HT1080 (cell line): ENCODE data around the gene XPNPEP1. TPM values are rescaled to one million over a fixed set of nuclear protein-coding genes. Genes with fewer than 3 reads are reported as not detected.

Experiments used
- DNase-seq: peaks from one replicate; pipeline ENCODE4 v3.0.0-alpha.2; 2015; ENCODE audit warnings: low read depth
- polyA plus RNA-seq, 2 experiments: library from polyadenylated mRNA; depleted of rRNA; stranded (reverse); fragments of >200 nt; gene quantifications; 2 replicates each; pipeline ENCODE4 v1.2.3, GENCODE V29; 2015
- total RNA-seq: library from RNA; depleted of rRNA; stranded (reverse); fragments of >200 nt; shearing (Covaris generic); gene quantifications from 2 replicates; pipeline ENCODE4 v1.2.3, GENCODE V29; 2014; rRNA removed

XPNPEP1 gene
- total RNA-seq: 81.3 and 88.8 TPM in 2 replicates
- polyA plus RNA-seq (2015; cell fraction: cytosol; rRNA removed): 72.6 and 79.4 TPM in 2 replicates
- 118 and 122 TPM in 2 replicates for polyA plus RNA-seq (2015; cell fraction: nucleus; rRNA removed)

DNA sequence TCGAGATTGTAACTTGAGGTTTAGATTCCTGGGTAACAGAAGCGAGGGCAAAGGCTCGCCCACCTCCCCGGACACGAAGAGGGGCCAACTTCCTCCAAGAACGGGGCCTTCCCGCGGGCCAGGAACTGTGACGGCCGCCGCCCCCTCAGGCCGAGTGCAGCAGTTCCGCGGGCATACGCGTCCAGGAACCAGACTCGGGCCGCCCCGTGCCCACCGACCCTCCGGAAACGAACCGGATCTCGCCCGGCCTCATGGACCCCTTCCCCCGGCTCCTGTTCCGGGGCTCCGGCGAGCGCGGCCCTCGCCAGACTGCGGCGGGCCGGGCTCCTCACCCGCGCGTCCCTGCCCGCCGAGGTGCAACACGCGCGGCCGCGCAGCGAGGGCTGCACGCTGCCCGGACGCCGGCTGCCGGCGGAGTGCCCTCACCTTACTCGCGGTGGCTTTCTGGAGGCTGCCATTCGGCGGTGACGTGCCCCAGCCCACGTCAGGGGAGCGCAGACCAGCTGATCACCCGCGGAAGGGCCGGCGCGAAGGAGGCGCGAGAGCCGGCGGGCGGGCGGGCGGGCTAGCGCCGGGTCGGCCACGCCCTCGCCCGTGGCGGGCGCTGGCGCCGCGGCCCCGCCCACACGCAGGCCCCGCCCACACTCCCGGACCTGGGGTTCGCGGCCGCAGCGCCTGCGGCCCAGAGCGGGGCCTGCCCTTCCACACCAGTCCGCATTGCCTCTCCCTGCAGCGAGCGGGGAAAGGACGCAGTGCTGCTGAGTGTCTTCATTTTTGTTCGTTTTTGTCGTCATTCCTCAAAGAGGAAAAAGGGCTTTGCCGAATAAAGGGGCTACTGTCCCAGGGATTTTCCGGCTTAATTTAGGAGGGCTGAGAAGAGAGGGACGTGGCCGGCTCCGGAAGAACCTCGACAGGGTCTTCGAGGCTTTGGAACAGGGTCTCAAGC lies at the start of gene XPNPEP1:
Gene XPNPEP1, minus strand, starts transcription at position 536 of the 946 bp plus-strand sequence. Its CDS starts 78 bp downstream, at position 458.
- peak; percentile 72 for DNase-seq

DNA sequence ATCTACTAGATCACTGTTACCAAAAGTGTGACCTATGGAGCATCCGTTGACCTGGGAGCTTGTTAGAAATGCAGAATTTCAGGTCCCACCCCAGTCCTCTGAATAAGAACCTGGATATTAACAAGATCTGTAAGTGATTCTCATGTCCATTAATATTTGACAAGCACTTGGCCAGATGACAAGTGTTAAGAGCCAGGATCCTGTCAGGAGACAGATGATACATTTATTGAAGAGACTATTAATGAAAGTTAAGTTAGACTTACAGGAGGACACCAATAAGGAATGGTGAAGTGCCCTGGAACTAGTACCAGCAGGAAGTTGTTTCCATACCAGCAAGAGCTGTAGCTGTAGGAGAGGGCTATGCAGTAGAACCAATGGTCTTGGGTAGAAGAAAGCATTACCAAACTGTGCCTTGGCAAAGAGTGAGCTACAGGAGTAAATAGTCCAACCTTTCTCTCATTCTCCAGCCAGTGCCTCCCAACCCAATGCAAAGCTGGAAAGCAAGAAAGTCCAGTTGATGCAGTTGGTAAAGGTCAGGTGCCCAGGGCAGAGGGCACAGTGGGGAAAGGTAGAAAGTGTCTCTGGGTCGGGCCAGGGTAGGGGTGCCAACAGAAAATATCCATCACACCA lies 49.2 kb upstream of the XPNPEP1 start:
- no peak for DNase-seq

DNA sequence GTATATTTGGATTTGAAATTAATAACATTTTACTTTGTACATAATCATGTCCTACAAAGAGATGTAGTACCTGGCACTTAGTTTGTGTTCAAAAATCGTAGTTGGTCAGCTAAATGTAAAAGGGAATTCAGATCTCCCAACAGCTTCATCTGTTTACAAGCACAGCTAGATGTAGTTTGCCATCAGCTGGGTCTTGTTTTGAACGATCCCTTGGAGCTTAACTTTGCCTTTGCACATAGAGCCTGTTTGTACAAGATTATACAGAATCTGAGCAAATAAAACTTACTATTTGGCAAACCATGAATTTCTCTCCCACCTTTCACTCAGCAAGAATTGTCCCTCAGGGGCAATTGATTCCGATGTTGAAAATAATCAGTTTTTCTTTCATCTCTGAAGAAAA lies 48.3 kb upstream of the XPNPEP1 start:
- DNase-seq: no peak

DNA sequence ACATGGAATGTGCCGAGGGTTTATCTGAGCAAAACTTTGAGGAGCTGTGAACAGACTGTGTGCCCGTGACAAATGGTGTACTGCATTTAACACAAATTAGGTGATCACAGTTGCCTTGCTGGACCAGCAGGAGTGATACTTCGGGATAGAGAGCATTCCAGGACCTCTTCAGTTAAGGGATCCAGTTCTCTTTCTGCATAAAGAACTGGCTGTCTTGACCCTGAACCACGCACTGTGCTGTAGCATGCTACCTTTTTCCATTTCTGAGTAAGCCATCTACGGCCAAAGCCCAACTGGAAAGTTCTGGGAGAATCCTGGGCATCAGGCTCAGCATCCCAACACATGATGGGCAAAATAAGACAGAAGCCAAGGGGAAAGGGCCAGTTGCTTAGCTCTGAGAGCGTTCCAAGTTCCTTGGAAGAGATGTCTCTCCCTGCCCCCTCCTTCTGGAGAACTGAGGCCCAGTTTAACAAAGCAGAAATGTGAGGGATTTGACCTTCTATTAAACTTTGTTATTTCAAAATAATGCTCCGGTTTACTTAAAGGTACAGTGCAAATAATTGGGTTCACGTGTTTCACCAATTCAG lies 46.5 kb upstream of the XPNPEP1 start:
- no peak for DNase-seq

DNA sequence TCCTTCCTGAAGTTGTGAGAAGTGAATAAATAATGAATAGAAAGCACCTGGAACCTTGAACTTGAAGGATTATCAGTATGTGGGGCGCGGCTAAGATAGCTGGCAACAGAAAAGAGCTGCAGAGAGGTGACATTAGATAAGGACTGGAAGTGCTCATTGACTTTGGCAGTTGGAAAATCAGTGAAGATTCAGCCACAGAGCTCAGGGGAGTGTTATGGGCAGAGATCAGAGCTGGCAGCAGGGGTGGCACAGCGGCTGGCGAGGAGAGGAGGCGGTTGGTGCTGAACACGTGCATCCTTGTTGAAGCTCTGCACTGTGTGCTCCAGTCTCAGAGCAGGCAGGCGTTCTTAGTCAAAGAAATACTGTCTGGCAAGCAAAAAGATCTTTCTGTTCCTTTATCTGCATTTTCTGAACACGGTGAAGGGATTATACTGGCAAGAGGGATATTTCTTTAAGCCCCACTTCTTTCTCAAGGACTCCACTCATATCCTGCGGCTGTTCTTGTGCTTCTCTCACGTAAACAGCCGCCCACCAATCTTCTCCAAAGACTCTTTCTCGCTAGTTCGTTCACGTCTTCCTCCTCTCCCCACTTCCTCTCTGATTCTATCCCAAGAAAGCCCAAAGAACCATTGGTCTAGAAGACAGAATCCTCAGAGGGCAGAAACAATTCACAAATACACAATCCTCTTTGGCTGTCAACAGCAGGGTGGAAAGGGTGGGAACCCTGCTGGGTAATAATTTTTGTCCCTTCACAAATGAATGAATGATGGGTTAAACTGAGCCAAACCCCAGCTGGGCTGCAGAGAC lies 45.8 kb upstream of the XPNPEP1 start:
- DNase-seq: no peak

DNA sequence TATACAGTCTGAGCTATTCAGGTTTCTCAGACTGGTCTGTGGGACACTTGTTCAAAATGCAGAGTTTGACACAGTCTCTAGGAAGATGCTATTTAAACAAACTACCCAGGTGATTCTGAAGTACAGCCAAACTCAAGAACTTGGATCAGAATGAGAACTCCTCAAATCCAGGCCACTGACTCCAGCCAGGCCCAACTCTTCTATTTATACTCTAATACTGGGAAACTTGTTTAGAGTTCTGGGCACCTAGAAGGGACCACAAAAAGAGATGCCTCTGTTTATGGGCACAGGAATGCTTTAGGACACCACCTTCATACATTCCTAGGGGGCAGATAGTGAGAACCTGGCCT lies 44.4 kb upstream of the XPNPEP1 start:
- DNase-seq: no peak

DNA sequence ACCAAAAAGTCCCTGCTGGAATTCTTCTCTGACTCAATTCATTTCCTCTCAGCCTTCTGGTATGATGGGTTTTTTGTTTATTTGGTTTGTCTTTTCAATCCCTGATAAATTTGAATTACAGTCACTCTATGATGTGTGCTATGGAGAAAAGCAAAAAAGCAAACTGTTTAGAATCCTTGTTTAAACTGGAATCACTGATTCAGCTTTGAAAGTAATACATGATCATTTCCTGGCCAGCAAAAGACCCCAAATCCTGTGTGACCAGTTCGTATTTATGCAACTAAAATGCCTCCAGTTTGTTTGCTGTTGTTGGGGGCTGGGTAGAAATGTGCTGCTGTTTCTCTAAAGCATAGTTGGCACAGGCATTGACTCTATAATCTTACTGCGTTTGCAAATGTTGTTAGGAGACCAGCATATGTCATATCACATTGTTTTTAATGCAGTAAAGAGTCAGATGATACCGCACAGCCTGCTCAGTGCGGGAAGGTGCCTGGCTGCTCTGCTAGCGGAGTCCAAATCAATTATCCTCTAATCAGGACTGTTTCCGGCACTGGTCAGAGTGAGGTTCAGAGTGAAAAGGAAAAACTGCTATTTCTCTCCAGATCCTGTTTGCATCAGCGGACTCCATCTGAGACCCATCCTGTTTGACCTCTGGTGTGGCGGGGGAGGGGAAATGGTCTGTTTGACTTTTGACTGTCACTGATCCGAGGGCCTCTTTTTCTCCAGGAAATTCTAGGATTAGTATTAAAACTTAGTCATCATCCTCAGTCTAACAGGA lies 43.8 kb upstream of the XPNPEP1 start:
- DNase-seq: peak; percentile 76

DNA sequence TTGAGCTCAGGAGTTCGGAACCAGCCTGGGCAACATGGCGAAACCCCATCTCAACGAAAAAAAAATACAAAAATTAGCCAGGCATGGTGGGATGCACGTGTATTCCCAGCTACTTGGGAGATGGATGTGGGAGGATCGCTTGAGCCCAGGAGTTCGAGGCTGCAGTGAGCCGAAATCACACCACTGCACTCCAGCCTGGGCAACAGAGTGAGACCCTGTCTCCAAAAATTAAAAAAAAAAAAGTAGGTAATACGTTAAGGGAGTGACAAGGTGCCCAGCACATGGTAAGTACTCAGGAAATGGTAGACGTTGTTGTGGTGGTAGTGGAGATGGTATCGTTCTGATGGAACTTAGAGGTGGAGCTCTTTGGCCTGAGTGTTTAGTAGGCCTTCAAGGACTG lies 41.0 kb upstream of the XPNPEP1 start:
- no peak for DNase-seq

DNA sequence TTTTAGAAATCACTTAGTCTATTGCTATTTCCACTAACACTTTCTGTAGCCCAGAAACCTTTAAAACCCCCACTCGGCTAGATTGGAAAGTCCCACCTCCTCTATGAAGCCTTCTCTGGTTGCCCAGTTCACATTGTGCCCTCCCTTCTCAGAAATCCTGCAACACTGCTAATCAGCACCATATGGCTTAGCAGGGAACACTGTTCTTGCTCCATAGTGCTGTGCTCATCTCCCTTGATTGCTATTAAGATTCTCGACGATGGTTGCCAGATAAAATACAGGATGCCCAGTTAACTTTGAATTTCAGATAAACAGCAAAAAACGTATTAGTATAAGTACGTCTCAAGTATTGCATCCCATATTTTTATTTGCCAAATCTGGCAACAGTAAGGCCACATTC lies 40.1 kb upstream of the XPNPEP1 start:
- no peak for DNase-seq

DNA sequence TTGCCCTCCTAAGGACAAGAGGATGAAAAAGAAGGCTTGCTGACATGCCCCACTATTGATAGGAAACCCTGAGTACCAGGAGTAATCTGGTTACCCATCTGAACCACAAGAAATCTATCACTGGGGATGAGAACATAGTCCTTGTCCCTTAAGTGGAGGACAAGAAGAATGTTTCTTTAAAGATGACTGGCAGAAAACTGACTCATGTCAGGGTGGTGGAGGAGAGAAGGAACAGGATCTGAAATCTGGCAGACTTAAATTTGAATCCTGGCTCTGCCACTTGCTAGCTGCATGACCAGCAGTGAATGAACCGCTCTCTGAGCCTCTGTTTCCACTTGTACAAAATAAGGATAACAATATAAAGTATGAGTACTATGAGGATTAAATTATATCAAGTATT lies 38.9 kb upstream of the XPNPEP1 start:
- DNase-seq: peak; percentile 7

DNA sequence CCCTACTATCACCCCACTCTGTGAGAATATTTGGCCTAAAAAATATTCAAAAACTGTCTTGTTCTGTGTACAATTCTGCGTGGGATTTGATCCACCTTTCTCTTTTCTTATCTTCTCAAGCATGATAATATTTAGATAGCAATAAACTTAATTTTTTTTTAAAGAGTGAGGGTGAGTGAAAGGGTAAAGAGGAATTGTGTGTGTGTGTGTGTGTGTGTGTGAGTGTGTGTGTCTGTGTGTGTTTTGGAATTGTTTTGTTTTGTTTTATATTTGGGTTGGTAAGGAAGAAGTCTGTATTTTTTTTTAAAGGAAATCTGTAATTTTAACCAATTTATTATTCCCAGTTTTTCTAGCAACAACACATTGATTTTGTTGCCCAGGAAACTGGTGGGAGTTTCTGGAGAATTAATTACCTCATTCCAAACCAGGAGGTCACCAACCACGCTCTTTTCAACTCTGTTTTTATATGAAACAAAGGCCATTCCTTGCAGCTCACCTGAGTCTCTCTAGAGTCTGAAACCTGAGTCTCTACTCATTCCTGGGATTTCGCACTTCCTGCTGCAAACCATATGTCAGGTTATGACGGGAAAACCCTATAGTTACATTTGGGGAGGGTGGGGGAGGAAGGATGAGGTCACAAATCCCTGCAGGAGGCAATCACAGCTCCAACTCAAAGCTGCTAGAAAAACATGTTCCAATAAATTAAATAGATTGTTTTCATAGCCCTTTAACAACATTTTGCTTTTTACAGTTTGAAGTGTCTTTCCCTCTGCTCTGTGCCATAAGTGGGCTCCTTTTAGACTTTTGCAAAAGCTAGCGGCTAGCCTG lies 38.1 kb upstream of the XPNPEP1 start:
- DNase-seq: peak; percentile 34

DNA sequence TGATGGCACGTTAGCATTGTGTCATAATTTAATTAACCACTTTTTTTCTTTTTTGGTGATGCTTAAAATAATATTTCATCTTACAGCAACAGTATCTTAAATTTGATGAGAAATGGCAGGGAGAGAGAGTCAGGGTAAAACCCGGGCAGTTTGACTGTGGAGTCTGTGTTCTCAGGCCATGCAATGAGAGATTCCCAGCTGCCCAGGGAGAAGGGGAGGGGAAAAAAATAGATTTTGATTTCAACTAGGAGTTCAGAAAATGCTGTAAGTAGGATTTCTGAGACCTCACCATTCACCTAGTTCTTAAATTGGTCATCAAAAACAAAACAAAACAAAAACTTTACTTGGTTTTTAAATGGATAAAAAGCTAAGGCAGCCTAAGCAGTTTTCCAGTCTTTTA lies 37.4 kb upstream of the XPNPEP1 start:
- DNase-seq: no peak

DNA sequence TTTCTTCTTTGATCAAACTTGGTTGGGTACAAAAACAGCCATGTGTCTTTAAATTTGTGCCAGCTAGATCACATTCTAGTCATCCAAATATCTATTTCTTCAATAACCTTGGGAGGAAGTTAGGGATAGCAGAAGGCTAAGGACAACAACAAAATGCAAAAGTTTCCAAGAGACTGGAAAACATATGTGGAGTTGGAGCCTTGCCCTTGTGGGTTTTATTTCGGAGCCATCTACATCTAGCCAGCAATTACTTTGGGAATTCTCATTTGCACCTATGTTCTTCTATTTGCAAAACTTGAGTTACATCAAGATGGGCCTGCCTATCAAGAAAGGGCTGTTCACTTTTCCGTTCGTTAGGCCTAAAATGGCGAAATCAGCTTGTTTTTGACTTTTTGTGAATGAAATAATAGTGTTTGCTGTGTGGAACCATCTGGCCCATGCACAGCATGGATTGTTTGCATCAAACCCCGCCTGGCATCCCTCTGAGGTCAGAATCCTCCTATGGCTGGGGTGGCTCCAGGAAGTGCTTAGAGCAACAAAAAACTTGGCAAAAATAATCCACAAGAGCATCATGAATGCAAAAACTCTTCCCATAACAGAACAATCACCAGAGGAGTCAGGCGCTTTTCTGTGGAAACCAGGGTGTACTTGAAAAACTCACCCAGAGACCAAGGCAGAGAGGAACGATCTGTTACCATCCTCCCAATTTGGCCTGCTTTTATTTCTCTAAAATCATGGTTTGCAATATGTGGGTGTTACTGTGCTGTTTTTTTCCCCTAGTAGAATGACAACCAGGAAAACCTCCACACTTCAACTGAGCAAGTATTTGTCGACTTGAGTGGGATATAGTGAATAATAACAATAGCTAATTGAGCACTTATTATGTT lies 36.2 kb upstream of the XPNPEP1 start:
- no peak for DNase-seq

DNA sequence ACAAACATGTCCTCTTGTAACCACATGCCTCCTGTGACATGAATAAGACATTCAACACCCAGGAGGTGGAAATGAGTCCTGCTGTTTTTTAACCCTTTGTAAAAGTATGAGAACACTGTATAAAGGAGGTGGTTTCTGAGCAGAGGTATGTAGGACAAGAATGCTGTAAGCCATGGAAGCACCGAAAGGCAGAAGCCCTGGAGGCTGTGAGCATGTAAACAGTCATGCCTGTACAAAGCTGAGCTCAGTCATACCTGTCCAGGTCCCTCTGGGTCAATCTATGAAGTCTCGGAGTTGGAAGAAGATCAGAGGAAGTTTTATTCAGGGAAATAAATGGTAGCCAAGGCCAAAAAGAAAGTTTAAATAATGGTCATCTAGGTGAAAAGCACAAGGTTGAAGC lies 34.7 kb upstream of the XPNPEP1 start:
- no peak for DNase-seq

DNA sequence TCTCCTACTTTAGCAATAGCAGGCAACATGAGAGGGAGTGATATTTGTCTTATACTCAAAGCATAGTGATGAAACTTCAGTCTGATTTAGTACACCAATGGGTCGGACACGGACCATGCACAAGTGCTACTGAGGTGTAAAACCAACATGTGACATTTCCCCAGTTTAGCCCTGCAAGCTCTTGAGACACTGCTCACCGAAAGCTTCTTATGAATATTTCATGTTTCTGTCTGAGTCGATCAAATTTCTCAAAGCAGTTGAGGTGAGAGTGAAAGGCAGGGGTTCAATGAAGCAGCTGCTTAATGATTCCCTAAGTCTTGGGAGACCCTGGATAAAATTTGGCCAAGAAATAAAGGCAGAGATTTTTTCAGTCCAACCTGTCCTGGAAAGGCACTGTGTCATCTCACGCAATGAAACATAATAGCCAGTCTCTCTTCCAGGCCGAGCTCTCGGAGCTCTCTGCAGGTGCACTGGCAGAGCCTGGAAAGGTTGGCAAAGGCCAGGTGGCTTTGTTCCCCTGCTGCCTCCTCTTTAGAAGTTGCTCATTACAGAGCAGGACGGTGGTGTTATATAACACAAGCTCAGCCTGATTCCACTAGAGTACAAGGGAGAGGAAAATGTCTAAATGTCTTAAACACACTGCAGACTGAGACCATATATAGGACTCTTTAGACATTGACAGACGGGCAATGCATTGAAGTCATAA lies 33.9 kb upstream of the XPNPEP1 start:
- no peak for DNase-seq

DNA sequence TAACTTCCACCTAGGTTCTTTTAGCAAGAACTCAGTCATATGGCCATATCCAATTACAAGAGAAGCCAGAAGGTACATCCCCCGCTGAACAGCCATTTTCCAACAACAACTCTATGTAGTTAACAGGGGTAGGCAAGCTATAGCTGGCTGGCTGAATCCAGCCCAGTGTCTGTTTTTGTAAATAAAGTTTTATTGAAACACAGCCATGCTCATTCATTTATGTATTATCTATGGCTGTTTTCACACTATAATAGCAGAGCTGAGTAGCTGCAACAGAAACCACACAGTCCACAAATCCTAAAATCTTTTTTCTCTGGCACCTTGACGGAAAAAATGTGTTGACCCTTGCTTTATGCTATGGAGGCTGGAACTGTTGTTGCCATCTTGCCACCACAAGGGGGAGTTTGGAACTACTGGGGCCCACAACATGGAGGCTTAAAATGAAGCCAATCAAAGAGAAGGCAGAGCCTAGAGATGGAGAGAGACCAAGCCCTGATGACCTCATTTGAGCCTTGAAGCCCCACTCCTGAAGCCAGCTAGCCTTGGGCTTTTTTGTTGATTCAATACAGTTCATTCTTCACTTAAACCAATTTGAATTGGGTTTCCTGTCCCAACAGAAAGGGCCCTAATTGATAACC lies 33.3 kb upstream of the XPNPEP1 start:
- peak; percentile 65 for DNase-seq

DNA sequence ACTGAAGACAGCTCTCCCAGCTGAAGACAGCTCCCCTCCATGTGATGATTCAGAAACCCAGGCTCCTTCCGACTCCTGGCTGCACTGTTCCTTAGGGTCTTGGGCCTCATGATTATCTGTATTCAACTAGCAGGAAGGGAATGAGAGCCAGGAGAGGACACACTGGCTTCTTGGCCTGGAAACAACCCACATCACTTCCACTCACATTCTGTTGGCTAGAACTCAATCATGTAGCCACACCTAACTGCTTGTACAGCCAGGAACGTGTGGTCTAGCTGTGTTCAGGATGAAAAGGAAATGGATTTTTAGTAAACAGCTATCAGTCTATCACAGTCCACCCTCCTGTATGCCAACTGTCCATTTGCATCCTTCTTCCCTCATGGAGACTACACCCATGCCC lies 30.5 kb upstream of the XPNPEP1 start:
- no peak for DNase-seq
